IMR-90 (cell line): Measurements from ENCODE around the gene TCHH. TPM values are rescaled to one million over a fixed set of nuclear protein-coding genes. Genes with fewer than 3 reads are reported as not detected.

Source experiments
- ATAC-seq: fragments of 200-7000 bp; cut with Tn5 transposase; 2 replicates; pipeline ENCODE4 v1.9.1; 2020; ENCODE audit warnings: low read depth, mild to moderate bottlenecking, moderate library complexity
- BruUV-seq: library from RNA; stranded (reverse); fragments of 400-500 nt; replicated peaks from 2 replicates; lab custom pipeline; 2021; lab: Mats Ljungman, UMichigan
- CTCF ChIA-PET: fragments of 300-600 bp; formaldehyde crosslinking; extraction: SDS; loops from one replicate; lab custom pipeline; 2021; ENCODE audit warnings: antibody characterized with exemption; lab: Yijun Ruan, JAX
- POLR2A ChIA-PET: fragments of 300-600 bp; sonication (Branson Sonifier 250); formaldehyde crosslinking; loops from one replicate; lab custom pipeline; 2022; ENCODE audit warnings: antibody characterized with exemption; ENCODE audit not compliant: unreplicated experiment; lab: Charles Lee
- DNase-seq: peaks from one replicate; pipeline ENCODE4 v3.0.0; 2013
- H2AFZ ChIP-seq: replicated peaks from 2 replicates; pipeline ENCODE3; 2013; ENCODE audit warnings: low read length, mild to moderate bottlenecking; ENCODE audit not compliant: poor library complexity
- H2AK5ac ChIP-seq: 2 replicates; pipeline ENCODE4 v1.6.1; 2013; ENCODE audit warnings: low read depth, low read length, inconsistent platforms
- H2AK9ac ChIP-seq: replicated peaks from 2 replicates; pipeline ENCODE3; 2013; ENCODE audit warnings: mild to moderate bottlenecking, low read depth, low read length, moderate library complexity; ENCODE audit not compliant: poor library complexity
- H2BK120ac ChIP-seq: 2 replicates; pipeline ENCODE4 v1.6.1; 2013; ENCODE audit warnings: low read depth, low read length, inconsistent platforms
- H2BK15ac ChIP-seq: 3 replicates; pipeline ENCODE4 v1.6.1; 2013; ENCODE audit warnings: low read depth, low read length, inconsistent platforms
- H2BK20ac ChIP-seq: 2 replicates; pipeline ENCODE4 v1.6.1; 2013; ENCODE audit warnings: low read depth, mild to moderate bottlenecking, inconsistent platforms, low read length, moderate library complexity
- H2BK5ac ChIP-seq: 2 replicates; pipeline ENCODE4 v1.6.1; 2013; ENCODE audit warnings: mild to moderate bottlenecking, low read depth, low read length, inconsistent platforms; ENCODE audit not compliant: poor library complexity, severe bottlenecking
- H3K14ac ChIP-seq: replicated peaks from 2 replicates; pipeline ENCODE4 v1.6.1; 2013; ENCODE audit warnings: low read depth, low read length, inconsistent platforms
- H3K18ac ChIP-seq: 2 replicates; pipeline ENCODE4 v1.6.1; 2013; ENCODE audit warnings: low read depth, low read length, control low read depth
- H3K23ac ChIP-seq: 2 replicates; pipeline ENCODE4 v1.6.1; 2013; ENCODE audit warnings: low read depth, low read length, inconsistent platforms
- H3K27ac ChIP-seq: 2 replicates; pipeline ENCODE4 v1.5.1; 2013; ENCODE audit warnings: mild to moderate bottlenecking, control low read depth, low read length; ENCODE audit not compliant: insufficient read depth
- H3K27me3 ChIP-seq: 2 replicates; pipeline ENCODE4 v1.6.1; 2013; ENCODE audit warnings: low read length; ENCODE audit not compliant: control insufficient read depth, insufficient read depth
- H3K36me3 ChIP-seq: 2 replicates; pipeline ENCODE4 v1.6.1; 2013; ENCODE audit warnings: low read length, mixed read lengths; ENCODE audit not compliant: control insufficient read depth, insufficient read depth
- H3K4ac ChIP-seq: 2 replicates; pipeline ENCODE4 v1.6.1; 2013; ENCODE audit warnings: low read depth, low read length, inconsistent platforms
- H3K4me1 ChIP-seq: 2 replicates; pipeline ENCODE4 v1.6.1; 2013; ENCODE audit warnings: low read length, mixed read lengths; ENCODE audit not compliant: control insufficient read depth, insufficient read depth
- H3K4me2 ChIP-seq: 2 replicates; pipeline ENCODE4 v1.6.1; 2013; ENCODE audit warnings: low read depth, mild to moderate bottlenecking, control low read depth, low read length, moderate library complexity
- H3K4me3 ChIP-seq: 2 replicates; pipeline ENCODE4 v1.5.1; 2013; ENCODE audit warnings: low read depth, mild to moderate bottlenecking, control low read depth, low read length, moderate library complexity; ENCODE audit not compliant: insufficient read depth
- H3K56ac ChIP-seq: 2 replicates; pipeline ENCODE4 v1.6.1; 2013; ENCODE audit warnings: low read length, inconsistent platforms; ENCODE audit not compliant: insufficient read depth; ENCODE audit errors: extremely low read depth
- H3K79me1 ChIP-seq, 2 experiments: 2 replicates each; pipeline ENCODE4 v1.6.1; 2013; ENCODE audit warnings: low read length in 2 of 2, inconsistent platforms in 1 of 2, low read depth in 1 of 2
- H3K9ac ChIP-seq: 2 replicates; pipeline ENCODE4 v1.6.1; 2013; ENCODE audit warnings: low read depth, low read length, control low read depth
- H3K9me1 ChIP-seq: 2 replicates; pipeline ENCODE4 v1.6.1; 2013; ENCODE audit warnings: low read length, inconsistent platforms; ENCODE audit not compliant: insufficient read depth
- H3K9me3 ChIP-seq: 2 replicates; pipeline ENCODE4 v1.6.1; 2013; ENCODE audit warnings: low read length; ENCODE audit not compliant: control insufficient read depth, insufficient read depth
- H4K20me1 ChIP-seq: 2 replicates; pipeline ENCODE4 v1.6.1; 2013; ENCODE audit warnings: low read length, inconsistent platforms; ENCODE audit not compliant: insufficient read depth
- H4K5ac ChIP-seq: 2 replicates; pipeline ENCODE4 v1.6.1; 2013; ENCODE audit warnings: mild to moderate bottlenecking, low read depth, low read length, control low read depth
- H4K8ac ChIP-seq, 2 experiments: 2 replicates each; pipeline ENCODE4 v1.6.1; 2013; ENCODE audit warnings: low read depth in 2 of 2, low read length in 2 of 2, control low read depth in 1 of 2, inconsistent platforms in 1 of 2
- H4K91ac ChIP-seq: 2 replicates; pipeline ENCODE4 v1.6.1; 2013; ENCODE audit warnings: low read depth, low read length, inconsistent platforms; ENCODE audit not compliant: insufficient read depth
- BHLHE40 ChIP-seq: fragments of 150-350 bp; IDR thresholded peaks from 2 replicates; pipeline ENCODE4 v1.6.1; 2016; ENCODE audit warnings: mild to moderate bottlenecking, low read depth, low read length
- MAZ ChIP-seq: IDR thresholded peaks from 2 replicates; pipeline ENCODE4 v1.6.1; 2012; ENCODE audit warnings: low read depth, mild to moderate bottlenecking, low read length, improper control_type of control experiment, moderate library complexity, borderline replicate concordance
- MXI1 ChIP-seq: IDR thresholded peaks from 2 replicates; pipeline ENCODE4 v1.6.1; 2012; ENCODE audit warnings: low read depth, mild to moderate bottlenecking, low read length, moderate library complexity, borderline replicate concordance
- POLR2A ChIP-seq: IDR thresholded peaks from 2 replicates; pipeline ENCODE4 v1.6.1; 2012; ENCODE audit warnings: mild to moderate bottlenecking, low read depth, low read length
- RAD21 ChIP-seq: IDR thresholded peaks from 2 replicates; pipeline ENCODE4 v1.6.1; 2012; ENCODE audit warnings: low read length, improper control_type of control experiment
- RCOR1 ChIP-seq: IDR thresholded peaks from 2 replicates; pipeline ENCODE4 v1.6.1; 2012; ENCODE audit warnings: mild to moderate bottlenecking, low read length, improper control_type of control experiment; ENCODE audit not compliant: insufficient replicate concordance
- WGBS, 2 experiments: methylation state at CpG; one replicate each; pipeline versions ENCODE4 v1.1.5 to v1.1.7; 2013; ENCODE audit warnings: missing lambda C conversion rate in 2 of 2; ENCODE audit not compliant: insufficient read length in 1 of 2; ENCODE audit errors: extremely low coverage in 2 of 2; 5-methylcytosine and 5-hydroxymethylcytosine counted together
- dilution Hi-C: fragments of 300-500 bp; cut with HindIII; formaldehyde crosslinking; loops from one replicate; pipeline ENCODE4 v1.14.3; 2018; ENCODE audit warnings: low sequenced_read_pairs; ENCODE audit not compliant: unreplicated experiment
- in situ Hi-C: fragments of 300-500 bp; cut with MboI; formaldehyde crosslinking; loops from 3 replicates; pipeline ENCODE4 v1.14.3; 2019; ENCODE audit warnings: low sequenced_read_pairs, inconsistent platforms, mixed read lengths
- intact Hi-C: fragments of 100-400 bp; cut with micrococcal nuclease; formaldehyde crosslinking; loops from 2 replicates; pipeline ENCODE4 v1.10.0; 2022
- polyA plus RNA-seq, 3 experiments: library from polyadenylated mRNA; depleted of rRNA; stranded (reverse); fragments of >200 nt; gene quantifications; 2 replicates each; pipeline ENCODE4 v1.2.3, GENCODE V29; 2012; ENCODE audit warnings: low replicate concordance in 1 of 3
- total RNA-seq: library from RNA; depleted of rRNA; stranded (reverse); fragments of >200 nt; gene quantifications from 2 replicates; pipeline ENCODE4 v1.2.3, GENCODE V29; 2012
- TF ChIP-seq, protein P1 (sequence below): fragments of 150-350 bp; IDR thresholded peaks from 2 replicates; pipeline ENCODE4 v1.6.1; 2016; ENCODE audit warnings: low read depth, mild to moderate bottlenecking, low read length, moderate library complexity, borderline replicate concordance
- TF ChIP-seq, protein P2 (sequence below): conservative IDR thresholded peaks from 2 replicates; pipeline ENCODE4 v1.5.1; 2012; ENCODE audit warnings: mild to moderate bottlenecking, low read depth, low read length, improper control_type of control experiment

Gene TCHH
- total and polyA plus RNA-seq, 2 of the 4 experiments (the other 2 are of a cell fraction) = not detected

DNA sequence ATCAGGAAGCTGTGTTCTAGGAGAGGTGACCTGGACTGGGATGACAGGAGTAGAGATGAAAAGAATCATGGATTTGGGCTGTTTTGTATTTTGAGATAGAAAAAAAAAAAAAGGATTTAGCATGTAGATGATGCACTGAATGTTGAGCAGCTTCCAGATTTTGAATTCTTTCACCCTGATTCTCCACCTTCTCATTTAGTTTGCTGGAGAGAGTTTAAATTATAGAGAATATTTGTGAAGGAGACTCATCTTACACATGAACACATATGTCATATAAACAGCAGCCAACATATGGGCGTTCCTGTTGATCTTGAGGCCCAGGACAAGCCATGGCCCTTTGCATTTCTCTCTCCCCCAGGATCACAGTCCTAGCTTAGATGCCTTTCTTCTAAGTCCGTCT is 36.4 kb upstream of the TCHH start:
- in situ Hi-C loops = no loop called here

More for the DNA sequence above, 36.4 kb upstream of the TCHH start:
- Histone ChIP-seq H2BK120ac (no peak overlapping the region), H3K56ac (no peak overlapping the region), H3K14ac (no peak overlapping the region), H3K36me3 (no peaks in the 10 kb centered on the region), H4K8ac (no peak overlapping the region), H3K27ac (no peak overlapping the region), H4K5ac (no peak overlapping the region), H4K91ac (no peak overlapping the region), H3K18ac (no peak overlapping the region), H2AK9ac (no peak overlapping the region), H3K4me2 (no peak overlapping the region), H2BK20ac (no peak overlapping the region), H2AK5ac (no peak overlapping the region), H2BK15ac (no peak overlapping the region), H3K9me1 (no peaks in the 10 kb centered on the region), H2BK5ac (no peak overlapping the region), H3K4me3 (no peak overlapping the region), H2AFZ (no peak overlapping the region), H3K4me1 (no peaks in the 10 kb centered on the region), H3K9ac (no peak overlapping the region), H3K9me3 (peaks cover 2% of the 10 kb centered on the region; the same call in 1 of the 2 replicates), H4K20me1 (no peaks in the 10 kb centered on the region), H3K27me3 (no peaks in the 10 kb centered on the region; the same call in 1 of the 2 replicates), H3K4ac (no peak overlapping the region), H3K79me1 (no peaks in the 10 kb centered on the region), H3K23ac (no peak overlapping the region)
- ChIA-PET POLR2A (no interaction called here), CTCF (interaction anchor here (0.7 kb wide), 1 partner anchor 11 kb away, joined by 5 read pairs; no protein-coding TSS in a partner anchor)
- no CpG with 5 or more reads among the region's 2 CpGs for WGBS, 2 experiments
- BruUV-seq = no TSS peak
- ATAC-seq = no peak
- no peak for TF ChIP-seq RCOR1
- TF ChIP-seq MAZ = no peak
- no peak for TF ChIP-seq BHLHE40
- no peak for TF ChIP-seq RAD21
- no peak for TF ChIP-seq POLR2A
- TF ChIP-seq, protein P1, sequence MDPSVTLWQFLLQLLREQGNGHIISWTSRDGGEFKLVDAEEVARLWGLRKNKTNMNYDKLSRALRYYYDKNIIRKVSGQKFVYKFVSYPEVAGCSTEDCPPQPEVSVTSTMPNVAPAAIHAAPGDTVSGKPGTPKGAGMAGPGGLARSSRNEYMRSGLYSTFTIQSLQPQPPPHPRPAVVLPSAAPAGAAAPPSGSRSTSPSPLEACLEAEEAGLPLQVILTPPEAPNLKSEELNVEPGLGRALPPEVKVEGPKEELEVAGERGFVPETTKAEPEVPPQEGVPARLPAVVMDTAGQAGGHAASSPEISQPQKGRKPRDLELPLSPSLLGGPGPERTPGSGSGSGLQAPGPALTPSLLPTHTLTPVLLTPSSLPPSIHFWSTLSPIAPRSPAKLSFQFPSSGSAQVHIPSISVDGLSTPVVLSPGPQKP = no peak
- TF ChIP-seq, protein P2, sequence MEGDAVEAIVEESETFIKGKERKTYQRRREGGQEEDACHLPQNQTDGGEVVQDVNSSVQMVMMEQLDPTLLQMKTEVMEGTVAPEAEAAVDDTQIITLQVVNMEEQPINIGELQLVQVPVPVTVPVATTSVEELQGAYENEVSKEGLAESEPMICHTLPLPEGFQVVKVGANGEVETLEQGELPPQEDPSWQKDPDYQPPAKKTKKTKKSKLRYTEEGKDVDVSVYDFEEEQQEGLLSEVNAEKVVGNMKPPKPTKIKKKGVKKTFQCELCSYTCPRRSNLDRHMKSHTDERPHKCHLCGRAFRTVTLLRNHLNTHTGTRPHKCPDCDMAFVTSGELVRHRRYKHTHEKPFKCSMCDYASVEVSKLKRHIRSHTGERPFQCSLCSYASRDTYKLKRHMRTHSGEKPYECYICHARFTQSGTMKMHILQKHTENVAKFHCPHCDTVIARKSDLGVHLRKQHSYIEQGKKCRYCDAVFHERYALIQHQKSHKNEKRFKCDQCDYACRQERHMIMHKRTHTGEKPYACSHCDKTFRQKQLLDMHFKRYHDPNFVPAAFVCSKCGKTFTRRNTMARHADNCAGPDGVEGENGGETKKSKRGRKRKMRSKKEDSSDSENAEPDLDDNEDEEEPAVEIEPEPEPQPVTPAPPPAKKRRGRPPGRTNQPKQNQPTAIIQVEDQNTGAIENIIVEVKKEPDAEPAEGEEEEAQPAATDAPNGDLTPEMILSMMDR = no peak
- no peak for TF ChIP-seq MXI1
- no peak for DNase-seq
- dilution Hi-C loops (no loop called here), intact Hi-C loops (no loop called here)
